Tibial artery (tissue), 4 donors: ENCODE data around the gene RNASET2.
"Not testable (repeated sequence)": the region's sequence is repeated elsewhere in the genome, so short reads cannot be mapped to it uniquely, and the experiment has no call there.

Experiments
- DNase-seq, 2 donors: peaks; one replicate each; pipeline ENCODE4 v3.0.0-alpha.2; 2019
- H3K27ac ChIP-seq, 2 donors: fragments of 200-600 bp; sonication (generic) in 1 of 2; 1 replicate in 1 of 2; 2 replicates in 1 of 2; pipeline ENCODE4 v1.5.1; 2018 to 2019; ENCODE audit warnings: mild to moderate bottlenecking in 1 of 2
- H3K27me3 ChIP-seq, 2 donors: fragments of 200-600 bp; sonication (generic) in 1 of 2; one replicate each; pipeline versions ENCODE4 v1.5.1 to v1.6.0; 2016 to 2019
- H3K36me3 ChIP-seq, 3 donors: fragments of 200-600 bp; sonication (generic) in 2 of 3; one replicate each; pipeline ENCODE4 v1.5.1; 2016 to 2019; ENCODE audit warnings: mild to moderate bottlenecking in 2 of 3
- H3K4me1 ChIP-seq, 4 donors: fragments of 200-600 bp; sonication (generic) in 2 of 4; 1 replicate in 3 of 4; 2 replicates in 1 of 4; pipeline ENCODE4 v1.5.1; 2016 to 2019
- H3K4me3 ChIP-seq, 2 donors: fragments of 200-600 bp; sonication (generic) in 1 of 2; 1 replicate in 1 of 2; 2 replicates in 1 of 2; pipeline ENCODE4 v1.5.1; 2018 to 2019; ENCODE audit warnings: mild to moderate bottlenecking in 2 of 2
- H3K9me3 ChIP-seq, 3 donors: fragments of 200-600 bp; sonication (generic) in 1 of 3; one replicate each; pipeline ENCODE4 v1.5.1; 2016 to 2019
- intact Hi-C: fragments of 100-400 bp; cut with DNase I; formaldehyde crosslinking; loops from one replicate; pipeline ENCODE4 v1.15.0; 2023; ENCODE audit warnings: low total_unique reads
- TF ChIP-seq, protein P1 (sequence below), 2 experiments: fragments of 200-600 bp in 1 of 2; fragments of 450-650 bp in 1 of 2; IDR thresholded peaks; one replicate each; pipeline ENCODE4 v1.5.1; 2017 to 2019; ENCODE audit warnings: antibody characterized with exemption in 2 of 2, mild to moderate bottlenecking in 1 of 2, moderate library complexity in 1 of 2

The RNASET2 gene

DNA sequence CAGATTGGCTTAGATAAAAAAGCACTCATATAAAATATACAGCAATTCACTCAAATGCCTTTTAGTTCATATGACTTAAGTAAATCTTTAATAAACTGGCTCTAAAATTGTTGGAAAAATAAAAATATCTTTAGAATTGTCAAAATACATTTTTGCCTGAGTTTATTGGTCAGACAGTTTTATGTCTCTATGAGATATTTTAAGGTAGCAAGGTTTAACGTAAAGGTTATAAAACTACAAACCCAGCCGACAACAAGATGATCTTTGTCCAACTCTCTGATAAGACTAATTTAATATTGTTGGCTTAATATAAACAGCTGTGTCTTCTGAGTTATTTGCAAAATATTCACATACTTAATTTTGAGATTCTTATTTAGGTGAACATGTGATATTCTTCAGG, 39.5 kb downstream of the RNASET2 start:
- Histone ChIP-seq H3K4me3 (no peak overlapping the region), H3K4me1 (no peaks in the 10 kb centered on the region), H3K9me3 (peaks cover 0 to 7% (median 0%) of the 10 kb centered on the region in 3 donors), H3K27me3 (no peaks in the 10 kb centered on the region), H3K27ac (no peak overlapping the region), H3K36me3 (no peaks in the 10 kb centered on the region)
- no peak for DNase-seq
- intact Hi-C loops = no loop called here
- TF ChIP-seq, protein P1, sequence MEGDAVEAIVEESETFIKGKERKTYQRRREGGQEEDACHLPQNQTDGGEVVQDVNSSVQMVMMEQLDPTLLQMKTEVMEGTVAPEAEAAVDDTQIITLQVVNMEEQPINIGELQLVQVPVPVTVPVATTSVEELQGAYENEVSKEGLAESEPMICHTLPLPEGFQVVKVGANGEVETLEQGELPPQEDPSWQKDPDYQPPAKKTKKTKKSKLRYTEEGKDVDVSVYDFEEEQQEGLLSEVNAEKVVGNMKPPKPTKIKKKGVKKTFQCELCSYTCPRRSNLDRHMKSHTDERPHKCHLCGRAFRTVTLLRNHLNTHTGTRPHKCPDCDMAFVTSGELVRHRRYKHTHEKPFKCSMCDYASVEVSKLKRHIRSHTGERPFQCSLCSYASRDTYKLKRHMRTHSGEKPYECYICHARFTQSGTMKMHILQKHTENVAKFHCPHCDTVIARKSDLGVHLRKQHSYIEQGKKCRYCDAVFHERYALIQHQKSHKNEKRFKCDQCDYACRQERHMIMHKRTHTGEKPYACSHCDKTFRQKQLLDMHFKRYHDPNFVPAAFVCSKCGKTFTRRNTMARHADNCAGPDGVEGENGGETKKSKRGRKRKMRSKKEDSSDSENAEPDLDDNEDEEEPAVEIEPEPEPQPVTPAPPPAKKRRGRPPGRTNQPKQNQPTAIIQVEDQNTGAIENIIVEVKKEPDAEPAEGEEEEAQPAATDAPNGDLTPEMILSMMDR (IDR thresholded peaks at IDR 0.05) = no peak

DNA sequence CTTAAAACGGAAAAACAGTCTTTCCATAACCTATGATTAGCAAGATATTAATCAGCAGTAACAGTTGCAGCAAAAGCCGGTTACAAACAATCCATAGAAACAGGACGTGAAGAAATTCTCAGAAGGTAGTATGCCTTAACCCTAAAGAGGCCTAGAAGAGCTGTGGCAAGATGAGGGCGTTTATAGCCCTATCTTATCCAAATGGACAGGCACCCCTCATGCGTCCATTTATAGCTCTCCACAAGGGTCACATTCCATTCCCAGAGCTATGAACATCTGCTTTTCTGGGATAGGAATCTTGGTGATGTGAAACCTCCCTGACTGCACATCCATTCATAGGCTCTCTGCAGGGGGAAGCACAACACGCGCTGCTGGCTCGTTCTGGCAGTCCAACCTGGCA, 40.9 kb downstream of the RNASET2 start:
- H3K27me3 ChIP-seq, DNase-seq, intact Hi-C loops, H3K27ac ChIP-seq, H3K36me3 ChIP-seq, H3K9me3 ChIP-seq, H3K4me1 ChIP-seq, H3K4me3 ChIP-seq: not testable (repeated sequence)

DNA sequence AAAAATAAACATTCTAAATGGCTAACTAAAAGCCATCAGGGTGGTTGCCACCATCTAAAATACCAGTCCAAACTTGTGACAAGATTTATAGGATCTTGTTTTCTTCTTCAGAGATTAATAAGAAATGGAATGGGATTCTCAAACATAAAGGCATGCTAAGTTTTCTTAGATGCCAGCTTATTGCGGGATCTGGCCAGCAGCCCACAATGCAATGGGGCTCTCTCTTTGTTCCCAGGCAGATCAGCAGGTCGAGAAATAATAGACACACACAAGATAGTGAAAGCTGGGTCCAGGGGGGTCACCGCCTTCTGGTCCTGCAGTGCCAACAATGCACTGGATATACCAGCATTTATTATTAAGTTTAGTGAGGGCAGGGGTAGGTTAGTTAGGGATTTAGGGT, 41.4 kb downstream of the RNASET2 start:
- H3K36me3 ChIP-seq, H3K4me1 ChIP-seq, H3K27me3 ChIP-seq, DNase-seq, intact Hi-C loops, H3K27ac ChIP-seq, H3K9me3 ChIP-seq, H3K4me3 ChIP-seq: not testable (repeated sequence)

DNA sequence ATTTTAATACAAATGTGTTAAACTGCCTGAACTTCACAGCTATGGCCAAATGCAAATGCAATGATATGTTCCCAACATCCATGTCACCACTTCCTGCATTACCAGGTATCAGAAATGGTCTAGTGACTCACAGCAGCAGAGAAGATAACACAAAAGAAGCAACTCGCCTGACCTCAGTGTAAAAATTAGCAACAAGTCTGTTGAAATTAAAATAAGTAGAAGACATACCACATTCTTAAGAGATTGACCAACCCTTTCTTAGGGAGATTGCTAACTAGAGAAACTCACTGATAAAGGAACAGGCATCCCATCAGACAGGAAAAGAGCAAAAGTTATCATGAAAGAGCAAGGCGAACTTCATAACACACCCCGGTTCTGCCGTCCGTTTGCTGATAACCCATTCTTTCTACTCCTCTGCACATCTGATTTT, 45.1 kb downstream of the RNASET2 start:
- Histone ChIP-seq H3K4me3 (no peak overlapping the region), H3K4me1 (no peaks in the 10 kb centered on the region), H3K9me3 (no peaks in the 10 kb centered on the region), H3K27ac (no peak overlapping the region), H3K27me3 (no peaks in the 10 kb centered on the region), H3K36me3 (no peaks in the 10 kb centered on the region)
- intact Hi-C loops = no loop called here
- TF ChIP-seq, protein P1 (IDR thresholded peaks at IDR 0.05) = no peak
- DNase-seq = no peak

DNA sequence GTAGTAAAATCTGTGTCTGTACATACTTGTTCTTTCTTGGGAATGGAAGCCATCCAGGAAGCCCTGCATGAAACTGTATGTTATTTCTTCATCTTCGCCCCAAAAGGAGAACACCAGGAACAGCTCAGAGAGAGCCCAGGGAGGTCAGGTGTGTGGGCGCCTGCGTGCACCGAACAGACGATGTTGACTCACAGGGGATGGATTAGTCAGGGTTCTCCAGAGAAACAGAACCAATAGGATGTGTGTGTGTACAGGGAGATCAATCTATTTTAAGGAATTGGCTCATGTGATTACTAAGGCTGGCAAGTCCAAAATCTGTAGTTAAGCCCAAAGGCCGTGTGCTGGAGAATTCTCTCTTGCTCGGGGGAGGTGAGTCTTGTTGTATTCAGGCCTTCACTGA, 45.7 kb downstream of the RNASET2 start:
- TF ChIP-seq, protein P1 (IDR thresholded peaks at IDR 0.05) = no peak
- no peak overlapping the region for H3K27ac ChIP-seq
- no peak for DNase-seq
- intact Hi-C loops = no loop called here
- no peak overlapping the region for H3K4me3 ChIP-seq
- H3K27me3 ChIP-seq = peaks cover 0 to 2% of the 10 kb centered on the region in 2 donors
- H3K36me3 ChIP-seq = no peaks in the 10 kb centered on the region
- no peaks in the 10 kb centered on the region for H3K4me1 ChIP-seq
- H3K9me3 ChIP-seq = no peaks in the 10 kb centered on the region

DNA sequence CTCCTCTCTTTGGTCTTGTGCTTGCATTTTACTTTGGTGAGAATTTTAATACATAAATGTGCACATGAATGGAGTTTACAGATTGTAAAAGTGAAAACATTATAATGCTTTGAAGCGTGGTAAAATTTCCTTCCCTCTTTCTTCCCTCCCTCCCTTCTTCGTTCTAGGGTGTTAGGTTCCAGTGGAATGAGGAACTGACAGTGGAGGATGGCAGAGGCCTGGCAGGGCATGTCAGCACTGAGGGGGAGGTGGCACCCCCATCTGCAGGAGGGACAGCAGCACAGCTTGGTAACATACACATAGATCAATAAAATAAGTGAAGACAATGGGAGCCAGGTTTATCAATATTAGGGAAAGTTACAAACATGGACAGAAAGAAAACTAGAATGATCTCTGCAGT, 47.5 kb downstream of the RNASET2 start:
- Histone ChIP-seq H3K9me3 (no peaks in the 10 kb centered on the region), H3K4me1 (peaks cover 0 to 8% (median 5%) of the 10 kb centered on the region in 4 donors), H3K4me3 (no peak overlapping the region), H3K27ac (no peak overlapping the region), H3K27me3 (peaks cover 0 to 5% of the 10 kb centered on the region in 2 donors), H3K36me3 (no peaks in the 10 kb centered on the region)
- TF ChIP-seq, protein P1 (IDR thresholded peaks at IDR 0.05) = no peak
- no peak for DNase-seq
- intact Hi-C loops = no loop called here
